Fibroblast of lung (primary cell): ENCODE data around the gene ACOT8. TPM values are rescaled to one million over a fixed set of nuclear protein-coding genes. Genes with fewer than 3 reads are reported as not detected.

Source experiments
- DNase-seq, 2 donors: peaks; one replicate each; pipeline versions ENCODE4 v3.0.0 to v3.0.0-alpha.2; 2010; ENCODE audit warnings: low read depth in 2 of 2
- H2AFZ ChIP-seq: 2 replicates; pipeline ENCODE4 v1.5.1; 2012; ENCODE audit warnings: low read length, control low read depth, inconsistent platforms
- H3K27ac ChIP-seq: 2 replicates; pipeline ENCODE4 v1.5.1; 2011; ENCODE audit warnings: low read length, control low read depth; ENCODE audit not compliant: insufficient read depth
- H3K27me3 ChIP-seq: 2 replicates; pipeline ENCODE4 v1.5.1; 2011; ENCODE audit warnings: mild to moderate bottlenecking, low read length; ENCODE audit not compliant: control insufficient read depth, insufficient read depth
- H3K36me3 ChIP-seq: 2 replicates; pipeline ENCODE4 v1.5.1; 2011; ENCODE audit warnings: low read length; ENCODE audit not compliant: control insufficient read depth, insufficient read depth
- H3K4me1 ChIP-seq: 2 replicates; pipeline ENCODE4 v1.5.1; 2011; ENCODE audit warnings: low read length; ENCODE audit not compliant: control insufficient read depth, insufficient read depth; ENCODE audit errors: extremely low read depth
- H3K4me2 ChIP-seq: 2 replicates; pipeline ENCODE4 v1.5.1; 2011; ENCODE audit warnings: low read length, control low read depth; ENCODE audit not compliant: insufficient read depth; ENCODE audit errors: extremely low read depth
- H3K4me3 ChIP-seq, 4 experiments: fragments of 200-600 bp in 1 of 4; sonication (generic) in 1 of 4; replicated peaks in 1 of 4; 2 replicates each; pipeline ENCODE4 v1.5.1; 2011 to 2016; ENCODE audit warnings: low read length in 4 of 4, low read depth in 3 of 4, mild to moderate bottlenecking in 3 of 4, control low read depth in 2 of 4, inconsistent platforms in 1 of 4, mixed read lengths in 1 of 4; ENCODE audit not compliant: insufficient read depth in 1 of 4; ENCODE audit errors: control extremely low read depth in 1 of 4
- H3K79me2 ChIP-seq: 2 replicates; pipeline ENCODE4 v1.5.1; 2012; ENCODE audit warnings: mild to moderate bottlenecking, low read length, inconsistent platforms; ENCODE audit not compliant: control insufficient read depth, insufficient read depth
- H3K9ac ChIP-seq: 2 replicates; pipeline ENCODE4 v1.5.1; 2011; ENCODE audit warnings: mild to moderate bottlenecking, low read length, control low read depth; ENCODE audit not compliant: insufficient read depth
- H3K9me3 ChIP-seq: 2 replicates; pipeline ENCODE4 v1.5.1; 2012; ENCODE audit warnings: low read depth, low read length; ENCODE audit not compliant: control insufficient read depth, insufficient read depth
- H4K20me1 ChIP-seq: 2 replicates; pipeline ENCODE4 v1.5.1; 2011; ENCODE audit warnings: low read length; ENCODE audit not compliant: control insufficient read depth, insufficient read depth; ENCODE audit errors: extremely low read depth
- EZH2 ChIP-seq: IDR thresholded peaks from 2 replicates; pipeline ENCODE4 v1.5.1; 2012; ENCODE audit warnings: low read length, control low read depth, mild to moderate bottlenecking; ENCODE audit errors: missing control alignments
- polyA plus RNA-seq, 2 donors: library from polyadenylated mRNA; depleted of rRNA in 1 of 2; stranded (reverse) in 1 of 2; unstranded in 1 of 2; fragments of >200 nt; gene quantifications; 2 replicates each; pipeline ENCODE4 v1.2.1, GENCODE V29; 2011 to 2012; ENCODE audit warnings: missing spikeins in 1 of 2
- total RNA-seq: library from RNA; depleted of rRNA; stranded (reverse); fragments of >200 nt; gene quantifications from 2 replicates; pipeline ENCODE4 v1.2.1, GENCODE V29; 2014
- TF ChIP-seq, protein P1 (sequence below), 2 donors: IDR thresholded peaks in 1 of 2; conservative IDR thresholded peaks in 1 of 2; 1 replicate in 1 of 2; 2 replicates in 1 of 2; pipeline ENCODE4 v1.5.1; 2011 to 2012; ENCODE audit warnings: low read length in 2 of 2, control low read depth in 1 of 2, inconsistent platforms in 1 of 2, low read depth in 1 of 2, mild to moderate bottlenecking in 1 of 2

Gene ACOT8
- total and polyA plus RNA-seq, 2 donors (not counting 1 experiment from before 2014, with no cell fraction given), result 18.0 to 44.4 TPM

DNA sequence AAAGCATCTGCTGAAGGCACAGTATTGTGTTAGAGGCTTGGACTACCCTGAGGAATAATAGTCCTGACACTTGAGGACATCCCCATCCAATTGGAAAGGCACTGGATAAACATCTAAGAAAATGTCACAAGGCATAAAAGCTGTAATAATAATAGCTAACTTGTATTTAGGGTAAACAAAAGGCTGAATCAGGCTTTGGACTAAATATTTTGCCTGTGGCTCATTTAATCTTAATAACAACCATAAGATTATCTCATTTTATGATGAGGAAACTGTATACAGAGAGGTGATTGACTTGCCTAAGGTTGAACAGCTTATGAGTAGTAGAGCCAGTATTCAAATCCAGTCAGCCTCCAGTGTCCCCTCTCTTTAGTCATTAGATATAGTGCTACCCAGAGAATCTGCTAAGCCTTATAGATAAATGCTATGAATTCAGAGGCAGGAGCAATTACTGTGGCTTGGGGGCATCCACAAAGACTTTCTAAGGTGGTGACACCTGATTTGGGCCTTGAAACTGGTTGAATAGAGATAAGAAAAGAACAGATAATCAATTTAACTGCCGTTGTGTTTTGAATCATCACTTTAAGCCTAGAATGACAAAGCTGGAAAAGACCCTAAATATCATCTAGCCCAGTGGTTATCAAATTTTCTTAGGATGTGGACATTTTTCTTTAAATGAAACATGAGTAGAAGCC lies 16.4 kb upstream of the ACOT8 start:
- H3K27ac ChIP-seq, result no peak overlapping the region
- H3K36me3 ChIP-seq, result peaks cover 5% of the 10 kb centered on the region
- no peak overlapping the region for H3K4me3 ChIP-seq
- H2AFZ ChIP-seq, result no peak overlapping the region
- no peak overlapping the region for H3K9ac ChIP-seq
- no peaks in the 10 kb centered on the region for H3K79me2 ChIP-seq
- H3K9me3 ChIP-seq, result no peaks in the 10 kb centered on the region
- no peaks in the 10 kb centered on the region for H3K4me1 ChIP-seq
- H3K4me2 ChIP-seq, result peak overlapping the region; percentile 8
- no peaks in the 10 kb centered on the region for H4K20me1 ChIP-seq
- no peaks in the 10 kb centered on the region for H3K27me3 ChIP-seq
- TF ChIP-seq EZH2, result no peak
- no peak for DNase-seq

DNA sequence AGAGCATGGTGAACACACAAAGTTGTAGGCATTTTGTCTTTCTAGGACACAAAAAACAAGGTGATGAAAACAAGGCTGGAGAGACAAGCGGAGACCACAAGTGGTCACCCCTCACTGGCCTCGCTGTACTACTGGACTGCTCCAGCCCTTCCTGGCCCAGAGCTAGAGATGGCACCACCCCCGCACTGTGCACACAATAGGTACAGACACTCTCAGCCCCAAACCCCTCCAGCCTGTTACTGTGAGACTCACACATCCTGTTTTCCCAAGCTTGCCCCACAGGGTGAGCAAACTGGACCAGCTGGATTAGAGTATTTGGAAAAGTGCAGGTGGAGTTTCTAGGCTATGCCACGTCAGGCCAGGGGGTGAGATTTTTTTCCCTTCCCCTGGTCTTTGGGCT lies 15.4 kb upstream of the ACOT8 start:
- H3K36me3 ChIP-seq, result peaks cover 5% of the 10 kb centered on the region

DNA sequence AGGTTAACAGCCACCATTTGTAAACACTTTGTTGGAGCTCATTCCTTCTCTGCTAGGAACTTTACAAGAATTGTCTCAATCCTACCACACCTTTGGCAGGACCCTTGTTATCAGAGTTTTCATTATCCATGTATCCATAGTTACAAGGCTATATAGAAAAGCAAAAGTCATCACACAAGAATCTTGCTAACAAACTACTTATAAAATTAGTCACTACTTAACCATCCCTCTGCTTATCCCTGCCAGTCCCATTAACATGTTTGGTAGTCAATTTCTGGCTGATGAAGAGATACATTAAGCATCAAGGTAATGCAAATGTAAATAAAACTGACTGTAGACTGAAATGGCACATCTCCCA lies 10.6 kb upstream of the ACOT8 start:
- DNase-seq, result peak; percentile 42 to 88
- H3K9ac ChIP-seq, result peak overlapping the region; percentile 8

More for the DNA sequence above, 15.4 kb upstream of the ACOT8 start:
- H3K27ac ChIP-seq, result no peak overlapping the region
- H3K4me2 ChIP-seq, result no peak overlapping the region
- H4K20me1 ChIP-seq, result no peaks in the 10 kb centered on the region
- no peak for DNase-seq
- no peaks in the 10 kb centered on the region for H3K9me3 ChIP-seq
- H3K79me2 ChIP-seq, result no peaks in the 10 kb centered on the region
- H3K4me1 ChIP-seq, result peaks cover 4% of the 10 kb centered on the region
- no peak overlapping the region for H3K9ac ChIP-seq
- no peaks in the 10 kb centered on the region for H3K27me3 ChIP-seq
- TF ChIP-seq, protein P1, sequence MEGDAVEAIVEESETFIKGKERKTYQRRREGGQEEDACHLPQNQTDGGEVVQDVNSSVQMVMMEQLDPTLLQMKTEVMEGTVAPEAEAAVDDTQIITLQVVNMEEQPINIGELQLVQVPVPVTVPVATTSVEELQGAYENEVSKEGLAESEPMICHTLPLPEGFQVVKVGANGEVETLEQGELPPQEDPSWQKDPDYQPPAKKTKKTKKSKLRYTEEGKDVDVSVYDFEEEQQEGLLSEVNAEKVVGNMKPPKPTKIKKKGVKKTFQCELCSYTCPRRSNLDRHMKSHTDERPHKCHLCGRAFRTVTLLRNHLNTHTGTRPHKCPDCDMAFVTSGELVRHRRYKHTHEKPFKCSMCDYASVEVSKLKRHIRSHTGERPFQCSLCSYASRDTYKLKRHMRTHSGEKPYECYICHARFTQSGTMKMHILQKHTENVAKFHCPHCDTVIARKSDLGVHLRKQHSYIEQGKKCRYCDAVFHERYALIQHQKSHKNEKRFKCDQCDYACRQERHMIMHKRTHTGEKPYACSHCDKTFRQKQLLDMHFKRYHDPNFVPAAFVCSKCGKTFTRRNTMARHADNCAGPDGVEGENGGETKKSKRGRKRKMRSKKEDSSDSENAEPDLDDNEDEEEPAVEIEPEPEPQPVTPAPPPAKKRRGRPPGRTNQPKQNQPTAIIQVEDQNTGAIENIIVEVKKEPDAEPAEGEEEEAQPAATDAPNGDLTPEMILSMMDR (conservative IDR thresholded peaks at IDR 0.05 in 1 of 2, IDR thresholded peaks at IDR 0.05 in 1 of 2; ENCODE audit: low read depth in 1 of 2, low read length in 2 of 2), result no peak
- no peak for TF ChIP-seq EZH2
- no peak overlapping the region for H3K4me3 ChIP-seq
- no peak overlapping the region for H2AFZ ChIP-seq

More for the DNA sequence above, 10.6 kb upstream of the ACOT8 start:
- H3K4me1 ChIP-seq, result peaks cover 10% of the 10 kb centered on the region
- H3K4me3 ChIP-seq, result no peak overlapping the region
- no peaks in the 10 kb centered on the region for H3K9me3 ChIP-seq
- peak overlapping the region; percentile 70 for H3K4me2 ChIP-seq
- no peak overlapping the region for H2AFZ ChIP-seq
- peak overlapping the region; percentile 87 for H3K27ac ChIP-seq
- H3K79me2 ChIP-seq, result no peaks in the 10 kb centered on the region
- TF ChIP-seq, protein P1 (conservative IDR thresholded peaks at IDR 0.05 in 1 of 2, IDR thresholded peaks at IDR 0.05 in 1 of 2; ENCODE audit: low read depth in 1 of 2, low read length in 2 of 2), result no peak
- no peak for TF ChIP-seq EZH2
- no peaks in the 10 kb centered on the region for H3K27me3 ChIP-seq
- H4K20me1 ChIP-seq, result no peaks in the 10 kb centered on the region
- no peaks in the 10 kb centered on the region for H3K36me3 ChIP-seq
